Measurements from ENCODE around the gene FANCG. TPM values are rescaled to one million over a fixed set of nuclear protein-coding genes. Genes with fewer than 3 reads are reported as not detected.

Gene FANCG
- total and polyA plus RNA-seq, 2 donors (not counting 1 experiment from before 2014, with no cell fraction given): 26.5 to 40.1 TPM

GRCh38 chr9:35116898-35117551 lies 37.3 kb upstream of the FANCG start:
- CTCF ChIA-PET: interaction anchor here (0.6 to 3.3 kb wide), 21 partner anchors 13 to 765 kb away, joined by 3 to 42 read pairs (median 4); partner anchors contain the start of genes FANCG, PIGO, STOML2 and UNC13B
- Histone ChIP-seq H3K27ac (ENCODE audit: low read length in 2 of 2) (peak overlapping the region in 1 of 2 donors; percentile 93), H4K20me1 (ENCODE audit: control insufficient read depth, insufficient read depth, low read length, poor library complexity, severe bottlenecking) (no peaks in the 10 kb centered on the region), H3K27me3 (replicated peaks in 1 of 4; ENCODE audit: control extremely low read depth in 1 of 4, control insufficient read depth in 3 of 4, insufficient read depth in 4 of 4, low read length in 3 of 4) (no peaks in the 10 kb centered on the region), H3K79me2 (ENCODE audit: control insufficient read depth, insufficient read depth, low read length) (peaks cover under 1% of the 10 kb centered on the region), H2AFZ (ENCODE audit: insufficient read depth, low read depth, low read length, poor library complexity, severe bottlenecking) (peak overlapping the region; percentile 98), H3K4me3 (ENCODE audit: control extremely low read depth in 1 of 5, extremely low read depth in 1 of 5, insufficient read depth in 1 of 5, low read depth in 2 of 5, low read length in 4 of 5) (peak overlapping the region; percentile 55 to 72 (median 59)), H3K9me3 (ENCODE audit: control extremely low read depth in 1 of 3, control insufficient read depth in 2 of 3, insufficient read depth in 1 of 3, low read length in 2 of 3) (no peaks in the 10 kb centered on the region), H3K9ac (ENCODE audit: low read length) (peak overlapping the region; percentile 88), H3K36me3 (replicated peaks in 1 of 2; ENCODE audit: control extremely low read depth in 1 of 2, control insufficient read depth in 1 of 2, extremely low read depth in 1 of 2, insufficient read depth in 2 of 2, low read length in 1 of 2) (no peaks in the 10 kb centered on the region), H3K4me2 (replicated peaks; ENCODE audit: low read depth, low read length, poor library complexity, severe bottlenecking) (peak overlapping the region; percentile 99), H3K4me1 (ENCODE audit: control insufficient read depth in 2 of 2, insufficient read depth in 2 of 2, low read length in 2 of 2) (peaks cover 30 to 37% of the 10 kb centered on the region in 2 donors)
- intact Hi-C loops (cut with micrococcal nuclease): loop anchor here (1.0 to 10.0 kb wide), 14 partner anchors 14 to 918 kb away; partner anchors contain the start of genes CCDC107, DNAJB5, FAM221B and FANCG
- DNase-seq: peak; percentile 93
- POLR2A ChIA-PET: interaction anchor here (0.6 to 0.9 kb wide), 4 partner anchors 20 to 614 kb away, joined by 3 read pairs; partner anchors contain the start of gene PIGO
- TF ChIP-seq EZH2 (IDR thresholded peaks at IDR 0.05; ENCODE audit: borderline replicate concordance, insufficient read depth, low read depth, low read length, poor library complexity, severe bottlenecking): no peak
- TF ChIP-seq, protein P1, sequence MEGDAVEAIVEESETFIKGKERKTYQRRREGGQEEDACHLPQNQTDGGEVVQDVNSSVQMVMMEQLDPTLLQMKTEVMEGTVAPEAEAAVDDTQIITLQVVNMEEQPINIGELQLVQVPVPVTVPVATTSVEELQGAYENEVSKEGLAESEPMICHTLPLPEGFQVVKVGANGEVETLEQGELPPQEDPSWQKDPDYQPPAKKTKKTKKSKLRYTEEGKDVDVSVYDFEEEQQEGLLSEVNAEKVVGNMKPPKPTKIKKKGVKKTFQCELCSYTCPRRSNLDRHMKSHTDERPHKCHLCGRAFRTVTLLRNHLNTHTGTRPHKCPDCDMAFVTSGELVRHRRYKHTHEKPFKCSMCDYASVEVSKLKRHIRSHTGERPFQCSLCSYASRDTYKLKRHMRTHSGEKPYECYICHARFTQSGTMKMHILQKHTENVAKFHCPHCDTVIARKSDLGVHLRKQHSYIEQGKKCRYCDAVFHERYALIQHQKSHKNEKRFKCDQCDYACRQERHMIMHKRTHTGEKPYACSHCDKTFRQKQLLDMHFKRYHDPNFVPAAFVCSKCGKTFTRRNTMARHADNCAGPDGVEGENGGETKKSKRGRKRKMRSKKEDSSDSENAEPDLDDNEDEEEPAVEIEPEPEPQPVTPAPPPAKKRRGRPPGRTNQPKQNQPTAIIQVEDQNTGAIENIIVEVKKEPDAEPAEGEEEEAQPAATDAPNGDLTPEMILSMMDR (IDR thresholded peaks at IDR 0.05): peak; percentile 94
- Mint-ChIP-seq H3K4me3 (peak overlapping the region; percentile 98), H3K27me3 (peaks cover 3% of the 10 kb centered on the region), H3K27ac (peak overlapping the region; percentile 97), H3K9me3 (ENCODE audit: insufficient read depth) (no peaks in the 10 kb centered on the region), H3K4me1 (peaks cover 40% of the 10 kb centered on the region)
- peak; percentile 54 for ATAC-seq (ENCODE audit: low read depth)
- WGBS (ENCODE audit: insufficient coverage): 36% methylated on average over 28 of the region's 30 CpGs

DNA sequence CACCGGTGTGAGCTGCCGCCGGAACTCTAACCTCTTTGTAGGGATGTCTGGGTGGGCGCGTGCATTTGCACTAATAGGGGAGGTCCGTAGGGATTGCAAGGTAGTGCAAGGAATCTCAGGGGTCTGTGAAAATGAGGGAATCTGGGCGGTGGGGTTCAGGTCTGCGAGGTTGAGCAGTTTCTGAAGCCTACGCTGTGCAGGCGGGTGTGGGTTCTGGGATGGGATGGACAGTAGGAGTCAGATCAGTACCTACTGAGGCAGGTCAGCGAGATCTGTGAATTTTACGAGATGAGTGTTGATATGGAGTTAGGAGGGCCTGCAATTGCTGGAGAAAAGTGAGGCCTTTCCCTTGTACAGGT lies 36.8 kb upstream of the FANCG start:
- H3K27ac ChIP-seq (ENCODE audit: low read length in 2 of 2): peak overlapping the region; percentile 69 to 93
- no peaks in the 10 kb centered on the region for H3K27me3 ChIP-seq (replicated peaks in 1 of 4; ENCODE audit: control extremely low read depth in 1 of 4, control insufficient read depth in 3 of 4, insufficient read depth in 4 of 4, low read length in 3 of 4)
- peak overlapping the region; percentile 98 for H3K4me3 Mint-ChIP-seq
- H3K9me3 Mint-ChIP-seq (ENCODE audit: insufficient read depth): no peaks in the 10 kb centered on the region
- CTCF ChIA-PET: interaction anchor here (1.0 to 3.3 kb wide), 18 partner anchors 13 to 766 kb away, joined by 3 to 42 read pairs (median 4); partner anchors contain the start of genes FANCG and STOML2
- DNase-seq (no peak), ATAC-seq (ENCODE audit: low read depth) (no peak)
- peaks cover 34 to 42% of the 10 kb centered on the region in 2 donors for H3K4me1 ChIP-seq (ENCODE audit: control insufficient read depth in 2 of 2, insufficient read depth in 2 of 2, low read length in 2 of 2)
- peak overlapping the region; percentile 88 for H3K9ac ChIP-seq (ENCODE audit: low read length)
- intact Hi-C loops (cut with micrococcal nuclease): loop anchor here (1.0 to 10.0 kb wide), 14 partner anchors 13 to 918 kb away; partner anchors contain the start of genes CCDC107, DNAJB5, FAM221B and FANCG
- H3K27ac Mint-ChIP-seq: peak overlapping the region; percentile 97
- TF ChIP-seq EZH2 (IDR thresholded peaks at IDR 0.05; ENCODE audit: borderline replicate concordance, insufficient read depth, low read depth, low read length, poor library complexity, severe bottlenecking): no peak
- TF ChIP-seq, protein P1 (IDR thresholded peaks at IDR 0.05): no peak
- WGBS (ENCODE audit: insufficient coverage): 0% methylated on average over 12 of the region's 12 CpGs
- no peaks in the 10 kb centered on the region for H3K36me3 ChIP-seq (replicated peaks in 1 of 2; ENCODE audit: control extremely low read depth in 1 of 2, control insufficient read depth in 1 of 2, extremely low read depth in 1 of 2, insufficient read depth in 2 of 2, low read length in 1 of 2)
- H3K9me3 ChIP-seq (ENCODE audit: control extremely low read depth in 1 of 3, control insufficient read depth in 2 of 3, insufficient read depth in 1 of 3, low read length in 2 of 3): no peaks in the 10 kb centered on the region
- peak overlapping the region; percentile 98 for H2AFZ ChIP-seq (ENCODE audit: insufficient read depth, low read depth, low read length, poor library complexity, severe bottlenecking)
- H3K4me2 ChIP-seq (replicated peaks; ENCODE audit: low read depth, low read length, poor library complexity, severe bottlenecking): peak overlapping the region; percentile 99
- H3K27me3 Mint-ChIP-seq: peaks cover 3% of the 10 kb centered on the region
- peaks cover 45% of the 10 kb centered on the region for H3K4me1 Mint-ChIP-seq
- no peaks in the 10 kb centered on the region for H4K20me1 ChIP-seq (ENCODE audit: control insufficient read depth, insufficient read depth, low read length, poor library complexity, severe bottlenecking)
- peaks cover 4% of the 10 kb centered on the region for H3K79me2 ChIP-seq (ENCODE audit: control insufficient read depth, insufficient read depth, low read length)
- POLR2A ChIA-PET: interaction anchor here (0.6 to 1.2 kb wide), 5 partner anchors 20 to 615 kb away, joined by 3 to 5 read pairs (median 3); partner anchors contain the start of genes FANCG, PIGO and VCP
- H3K4me3 ChIP-seq (ENCODE audit: control extremely low read depth in 1 of 5, extremely low read depth in 1 of 5, insufficient read depth in 1 of 5, low read depth in 2 of 5, low read length in 4 of 5): peak overlapping the region; percentile 55 to 72 (median 59)
